Activated T-cell treated with anti-CD3 and anti-CD28 coated beads, Interleukin-2, amount 50 U/mL, for 48 hours (primary cell): ENCODE results near the gene ZKSCAN3.
A peak's percentile ranks its signal among the peaks of the same experiment; 100 is the strongest.
"Not testable (repeated sequence)": the region's sequence is repeated elsewhere in the genome, so short reads cannot be mapped to it uniquely, and the experiment has no call there.

Experiments
- DNase-seq, 2 experiments: peaks; one replicate each; pipeline ENCODE4 v3.0.0-alpha.2; 2020

The ZKSCAN3 gene

GRCh38 chr6:28377879-28378278, 28.1 kb downstream of the ZKSCAN3 start:
- no peak for DNase-seq

GRCh38 chr6:28378644-28379043, 28.9 kb downstream of the ZKSCAN3 start:
- no peak for DNase-seq

- no peak for DNase-seq
Measured at GRCh38 chr6:28380381-28380780, 30.6 kb downstream of the ZKSCAN3 start.

- peak; percentile 48 to 62 for DNase-seq
Measured at GRCh38 chr6:28383235-28384142, 33.7 kb downstream of the ZKSCAN3 start.

- no peak for DNase-seq
Measured at GRCh38 chr6:28384143-28384533, 34.4 kb downstream of the ZKSCAN3 start.

- no peak for DNase-seq
Measured at GRCh38 chr6:28390688-28391087, 40.9 kb downstream of the ZKSCAN3 start.

- no peak for DNase-seq
Measured at GRCh38 chr6:28393912-28394662, 44.3 kb downstream of the ZKSCAN3 start.

GRCh38 chr6:28395918-28396317, 46.2 kb downstream of the ZKSCAN3 start:
- DNase-seq = no peak

- DNase-seq = peak; percentile 91 to 93
Measured at GRCh38 chr6:28399350-28400121, 49.8 kb downstream of the ZKSCAN3 start, which contains the start of gene ZSCAN12. TSS of gene ZSCAN12 (minus strand) at chr6:28399747. CDS start at chr6:28398405, 1,342 bp downstream.

- no peak for DNase-seq
Measured at GRCh38 chr6:28400122-28400451, 50.3 kb downstream of the ZKSCAN3 start.

- no peak for DNase-seq
Measured at GRCh38 chr6:28401172-28401571, 51.4 kb downstream of the ZKSCAN3 start.

- DNase-seq = no peak
Measured at GRCh38 chr6:28402197-28402596, 52.5 kb downstream of the ZKSCAN3 start.

- not testable (repeated sequence) for DNase-seq
Measured at GRCh38 chr6:28403923-28404322, 54.2 kb downstream of the ZKSCAN3 start.

- no peak for DNase-seq
Measured at GRCh38 chr6:28407401-28407800, 57.7 kb downstream of the ZKSCAN3 start.

GRCh38 chr6:28408076-28408802, 58.5 kb downstream of the ZKSCAN3 start:
- peak in 1 of 2 experiments; percentile 24 for DNase-seq

GRCh38 chr6:28410767-28411166, 61.0 kb downstream of the ZKSCAN3 start:
- DNase-seq = no peak

GRCh38 chr6:28413681-28414080, 63.9 kb downstream of the ZKSCAN3 start:
- DNase-seq = no peak
